HG02610 (cell line): ENCODE measurements around the gene PRMT7.

Experiments used
- ATAC-seq: cut with Tn5 transposase; IDR thresholded peaks from one replicate; pipeline ENCODE4 v1.9.1; 2021; ENCODE audit warnings: mild to moderate bottlenecking, moderate library complexity; ENCODE audit not compliant: unreplicated experiment

PRMT7 gene

GRCh38 chr16:68373528-68374245, 62.9 kb downstream of the PRMT7 start:
- no peak for ATAC-seq

DNA sequence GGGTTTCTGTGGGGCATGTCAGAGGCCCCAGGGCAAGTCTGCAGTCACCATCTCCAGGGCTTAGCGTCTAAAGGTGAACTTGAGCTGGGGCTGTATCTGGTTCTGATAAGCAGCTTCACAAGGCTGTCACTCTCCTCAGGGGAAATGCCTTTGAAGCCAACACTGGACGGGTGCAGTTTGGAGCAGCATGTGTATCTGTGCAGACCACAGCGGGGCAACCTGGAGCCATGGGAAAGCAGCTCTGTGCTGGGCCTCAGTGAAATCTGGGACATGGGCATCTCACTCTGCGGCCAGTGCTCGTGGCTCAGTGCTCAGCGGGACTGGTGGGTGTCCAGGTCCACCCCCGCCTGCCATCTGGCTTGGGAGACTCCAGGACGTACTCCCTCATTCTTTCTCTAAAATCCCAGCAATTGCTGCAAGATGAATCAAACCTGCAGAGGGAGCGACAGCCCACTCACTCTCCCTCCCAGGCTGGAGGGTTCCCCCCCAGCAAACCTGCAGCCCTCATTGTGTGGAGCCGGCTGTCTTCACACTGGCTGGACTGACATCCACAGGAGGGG, 63.5 kb downstream of the PRMT7 start:
- no peak for ATAC-seq

DNA sequence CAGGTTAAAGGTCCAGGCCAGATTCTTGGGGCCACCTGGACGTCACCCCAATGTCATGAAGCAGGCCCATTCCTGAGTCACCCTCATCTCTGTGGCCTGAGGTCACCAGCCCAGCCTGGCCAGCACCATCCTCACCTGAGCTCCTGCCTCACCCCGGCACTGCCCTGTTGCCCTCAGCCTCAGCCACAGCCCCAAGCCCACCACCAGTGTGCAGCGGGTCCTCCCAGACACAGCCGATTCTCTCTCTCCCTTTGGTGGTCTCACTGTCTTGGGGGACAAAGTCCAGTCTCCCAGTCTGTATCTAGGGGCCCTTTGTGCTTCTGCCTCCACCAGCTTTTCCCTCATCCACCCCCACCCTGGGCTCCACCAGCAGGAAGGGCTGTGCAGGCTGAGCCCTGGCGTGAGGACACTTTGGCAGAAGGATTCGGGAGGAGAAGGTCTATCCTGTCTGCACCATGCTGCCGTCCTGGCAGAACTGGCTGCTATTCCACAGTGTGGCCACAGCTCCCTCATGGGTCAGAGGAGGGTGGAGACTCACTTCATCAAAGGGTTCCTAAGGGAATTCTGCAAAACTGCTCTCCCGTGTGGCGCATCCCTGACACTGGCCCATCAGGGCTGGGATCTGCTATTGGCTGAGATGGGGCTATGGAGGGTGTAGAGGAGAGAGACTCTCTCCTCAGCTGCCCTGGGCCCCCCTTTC, 64.3 kb downstream of the PRMT7 start:
- ATAC-seq = no peak

DNA sequence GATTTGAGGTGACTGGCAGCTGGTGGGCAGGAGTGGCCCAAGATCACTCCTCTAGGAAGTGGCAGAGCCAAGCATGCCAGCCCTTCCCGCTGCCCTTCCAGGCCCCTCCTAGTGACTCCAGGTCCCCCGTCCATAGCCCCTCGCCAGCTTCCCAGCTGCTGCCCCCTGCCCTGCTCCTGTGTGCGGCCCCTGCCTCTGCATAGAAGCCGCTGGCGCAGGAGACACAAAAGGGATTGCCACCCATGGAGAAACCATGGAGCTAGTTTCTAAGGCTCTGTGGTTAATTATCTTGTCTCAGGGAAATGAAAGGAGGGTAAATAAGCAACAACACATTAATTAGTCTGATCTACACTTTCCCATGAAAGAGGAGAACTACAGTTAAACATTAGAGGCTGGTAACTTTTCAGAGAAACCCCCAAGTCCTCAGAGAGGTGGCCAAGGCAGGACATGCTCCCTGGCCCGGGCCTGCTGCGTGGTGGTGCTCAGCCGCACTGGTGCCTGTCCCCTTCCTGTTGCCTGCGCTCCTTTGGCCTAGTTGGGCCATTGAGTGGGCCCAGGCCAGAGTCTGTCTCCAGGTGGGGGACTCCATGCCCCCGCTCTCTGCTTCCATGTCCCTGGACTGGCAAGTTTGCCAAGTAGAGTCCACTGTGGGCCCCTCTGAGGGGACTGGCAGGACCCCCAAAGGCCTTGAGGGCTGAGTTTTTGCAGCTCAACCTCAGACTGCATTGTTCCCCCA, 65.2 kb downstream of the PRMT7 start:
- ATAC-seq = no peak

DNA sequence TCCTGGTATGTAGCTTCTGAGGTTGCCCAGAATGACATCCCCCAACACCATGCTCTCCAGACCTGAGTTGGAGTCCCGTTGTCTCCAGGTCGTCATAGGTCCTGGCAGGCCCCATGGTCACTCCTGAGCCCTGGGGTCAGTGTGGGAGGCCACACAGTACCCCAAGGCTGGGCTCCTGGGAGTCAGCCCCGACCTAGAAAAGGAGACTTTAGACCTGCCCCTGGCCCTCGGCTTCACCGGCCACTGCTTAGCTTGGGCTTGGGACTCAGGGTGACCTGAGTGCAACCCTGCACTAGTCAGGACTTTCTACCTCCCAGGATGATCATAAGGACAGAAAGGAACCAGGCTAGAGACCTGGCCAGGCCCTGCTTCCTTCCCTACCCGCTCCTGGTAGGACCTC, 65.8 kb downstream of the PRMT7 start:
- no peak for ATAC-seq

- no peak for ATAC-seq
Observed at GRCh38 chr16:68377221-68377620, 66.4 kb downstream of the PRMT7 start.

GRCh38 chr16:68377667-68378393, 67.0 kb downstream of the PRMT7 start:
- no peak for ATAC-seq

GRCh38 chr16:68378436-68379415, 67.9 kb downstream of the PRMT7 start:
- ATAC-seq = no peak

GRCh38 chr16:68379472-68380347, 68.9 kb downstream of the PRMT7 start:
- no peak for ATAC-seq

DNA sequence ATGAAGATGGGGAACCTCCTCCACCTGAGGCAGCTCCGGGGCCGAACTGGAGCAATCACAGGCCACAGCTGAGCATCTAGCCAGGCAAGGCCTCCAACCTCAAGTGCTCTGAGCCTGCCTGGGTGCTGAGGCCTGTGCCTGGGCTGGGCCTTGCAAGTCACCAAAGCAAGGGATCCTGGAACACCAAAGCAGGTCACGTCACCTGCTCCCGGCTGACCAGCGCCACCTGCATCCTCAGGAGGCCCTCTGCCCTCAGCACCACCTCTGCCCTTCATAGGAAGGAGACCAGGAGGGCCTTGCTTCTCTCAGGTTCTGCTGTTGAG, 69.5 kb downstream of the PRMT7 start:
- ATAC-seq = no peak

- no peak for ATAC-seq
Observed at GRCh38 chr16:68380676-68381362, 70.0 kb downstream of the PRMT7 start.

DNA sequence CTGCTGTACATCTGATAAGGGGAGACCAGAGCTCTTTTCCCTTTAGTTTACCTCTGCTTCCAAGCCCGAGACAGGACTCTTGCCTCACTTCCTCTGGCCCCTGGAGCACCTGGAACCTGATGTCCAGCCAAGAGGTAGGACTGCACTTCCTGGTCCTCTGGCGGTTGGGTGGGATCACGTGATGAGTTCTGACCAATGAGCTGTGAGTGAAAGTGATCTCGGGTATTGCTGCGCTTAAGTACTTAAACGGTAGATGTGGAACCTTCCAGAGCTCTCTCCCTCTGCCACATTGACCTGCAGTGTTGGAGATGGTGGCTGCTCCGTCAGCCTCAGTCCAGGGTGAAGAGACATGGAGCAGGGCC, 70.5 kb downstream of the PRMT7 start:
- ATAC-seq = no peak

- no peak for ATAC-seq
Observed at GRCh38 chr16:68382296-68382718, 71.5 kb downstream of the PRMT7 start.

- ATAC-seq = no peak
Observed at GRCh38 chr16:68383858-68384257, 73.0 kb downstream of the PRMT7 start.

DNA sequence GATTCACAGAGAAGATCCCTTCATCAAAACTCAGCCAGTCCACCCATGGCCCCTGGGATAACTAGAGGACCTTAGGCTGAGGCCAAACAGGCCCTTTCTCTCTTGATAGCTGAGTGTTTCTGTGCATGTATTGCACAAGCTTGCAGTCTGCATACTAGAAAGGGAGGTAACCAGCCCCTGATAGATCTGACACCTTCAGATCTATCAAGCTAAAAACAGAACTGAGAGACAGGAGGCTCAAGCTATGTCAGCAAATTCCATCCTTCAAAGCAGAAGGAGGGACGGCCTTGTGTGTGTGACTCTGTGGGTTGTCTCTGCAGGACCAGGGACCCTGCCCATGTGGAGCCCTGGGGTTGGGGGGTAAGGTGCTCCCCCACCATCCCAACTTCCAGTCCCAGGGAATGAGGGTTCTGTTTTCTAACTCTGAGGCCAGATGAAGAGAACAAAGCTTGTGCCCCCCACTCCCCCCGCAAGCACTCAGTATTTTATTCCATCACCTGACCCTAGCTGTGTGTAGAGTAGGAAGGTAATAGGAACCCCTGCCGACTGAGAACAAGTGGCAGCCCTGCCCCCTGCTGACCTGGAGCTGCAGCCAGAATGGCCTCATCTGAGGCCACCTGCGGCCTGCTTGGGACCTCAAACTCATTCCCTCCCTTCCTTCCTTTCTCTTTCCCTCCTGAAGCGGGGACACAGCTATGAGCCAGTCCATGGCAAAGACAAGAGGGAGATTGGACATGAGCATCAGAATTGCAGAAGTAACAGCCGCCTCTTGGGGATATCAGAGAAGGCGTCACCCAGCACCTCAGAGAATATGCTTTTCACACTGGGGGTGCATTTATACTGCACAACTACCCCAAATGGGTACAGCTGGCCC, 73.7 kb downstream of the PRMT7 start:
- peak; percentile 52 for ATAC-seq

DNA sequence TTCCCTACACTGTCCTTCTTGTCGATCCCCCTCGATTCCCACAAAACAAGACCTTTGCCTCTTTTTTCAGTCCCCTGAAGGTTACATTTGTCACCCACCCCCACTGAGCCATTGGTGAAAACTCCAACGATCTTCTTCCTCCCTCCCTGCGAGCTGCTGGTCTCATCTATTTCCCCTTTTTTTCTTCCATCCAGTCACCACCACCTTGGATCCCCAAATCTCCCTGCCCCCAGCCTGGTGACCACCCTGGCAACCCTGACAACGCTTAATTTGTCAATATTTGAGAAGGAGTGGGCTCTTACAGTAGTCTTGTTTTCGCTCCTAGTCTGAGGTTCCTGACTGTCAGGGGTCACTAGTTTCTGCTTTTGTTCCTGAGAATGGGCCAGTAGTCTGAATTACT, 74.6 kb downstream of the PRMT7 start:
- ATAC-seq = no peak

GRCh38 chr16:68386628-68387027, 75.8 kb downstream of the PRMT7 start:
- ATAC-seq = no peak
